ENCODE measurements around the gene NCOA1. TPM values are rescaled to one million over a fixed set of nuclear protein-coding genes. Genes with fewer than 3 reads are reported as not detected.

The NCOA1 gene
- total RNA-seq, 2 experiments from 2014 or later, result 6.1 to 12.1 TPM

DNA sequence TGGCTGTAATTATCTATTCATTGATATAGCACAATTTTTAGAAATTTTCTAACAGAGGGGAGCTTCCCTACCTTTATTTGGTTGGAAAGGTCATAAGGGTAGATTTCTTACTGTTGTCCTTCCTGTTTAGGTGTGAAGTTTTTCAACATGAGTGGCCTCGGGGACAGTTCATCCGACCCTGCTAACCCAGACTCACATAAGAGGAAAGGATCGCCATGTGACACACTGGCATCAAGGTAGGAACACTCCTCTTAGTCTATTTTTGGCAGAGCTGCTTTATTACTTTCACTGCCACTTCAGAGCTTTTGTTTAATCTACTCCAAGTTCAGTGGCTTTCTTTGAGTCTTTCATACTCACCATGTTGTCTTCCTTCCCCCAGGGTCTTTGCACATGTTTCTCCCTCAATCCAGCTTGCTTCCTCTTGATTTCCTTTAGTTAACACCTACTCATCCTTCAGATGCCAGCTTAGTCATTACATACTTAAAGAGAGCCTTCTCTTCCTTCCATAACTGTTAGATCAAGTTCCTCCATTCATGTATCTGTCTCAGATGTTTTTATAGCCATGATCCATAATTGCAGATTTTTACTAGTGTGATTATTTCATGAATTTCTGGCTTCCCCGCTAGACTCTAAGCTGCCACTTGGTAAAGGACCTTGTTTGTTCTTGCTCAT lies 167.6 kb downstream of the NCOA1 start:
- no peak for TF ChIP-seq EZH2phosphoT487 (IDR thresholded peaks at IDR 0.05; ENCODE audit: borderline replicate concordance, low read depth, low read length)
- TF ChIP-seq, protein P1, sequence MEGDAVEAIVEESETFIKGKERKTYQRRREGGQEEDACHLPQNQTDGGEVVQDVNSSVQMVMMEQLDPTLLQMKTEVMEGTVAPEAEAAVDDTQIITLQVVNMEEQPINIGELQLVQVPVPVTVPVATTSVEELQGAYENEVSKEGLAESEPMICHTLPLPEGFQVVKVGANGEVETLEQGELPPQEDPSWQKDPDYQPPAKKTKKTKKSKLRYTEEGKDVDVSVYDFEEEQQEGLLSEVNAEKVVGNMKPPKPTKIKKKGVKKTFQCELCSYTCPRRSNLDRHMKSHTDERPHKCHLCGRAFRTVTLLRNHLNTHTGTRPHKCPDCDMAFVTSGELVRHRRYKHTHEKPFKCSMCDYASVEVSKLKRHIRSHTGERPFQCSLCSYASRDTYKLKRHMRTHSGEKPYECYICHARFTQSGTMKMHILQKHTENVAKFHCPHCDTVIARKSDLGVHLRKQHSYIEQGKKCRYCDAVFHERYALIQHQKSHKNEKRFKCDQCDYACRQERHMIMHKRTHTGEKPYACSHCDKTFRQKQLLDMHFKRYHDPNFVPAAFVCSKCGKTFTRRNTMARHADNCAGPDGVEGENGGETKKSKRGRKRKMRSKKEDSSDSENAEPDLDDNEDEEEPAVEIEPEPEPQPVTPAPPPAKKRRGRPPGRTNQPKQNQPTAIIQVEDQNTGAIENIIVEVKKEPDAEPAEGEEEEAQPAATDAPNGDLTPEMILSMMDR (conservative IDR thresholded peaks at IDR 0.05; ENCODE audit: low read length), result no peak
- no peak overlapping the region for H3K27ac ChIP-seq (ENCODE audit: low read depth, low read length, poor library complexity, severe bottlenecking)
- H3K79me2 ChIP-seq (ENCODE audit: insufficient read depth, low read depth, low read length), result no peaks in the 10 kb centered on the region
- H4K20me1 ChIP-seq (ENCODE audit: insufficient read depth, low read length), result no peaks in the 10 kb centered on the region
- CTCF ChIA-PET (ENCODE audit: unreplicated experiment), result no interaction called here
- H3K9me3 ChIP-seq (ENCODE audit: low read length), result no peaks in the 10 kb centered on the region
- no peak overlapping the region for H2AFZ ChIP-seq (ENCODE audit: low read length)
- no TSS peak for BruUV-seq (replicated peaks)
- no peaks in the 10 kb centered on the region for H3K4me1 ChIP-seq (ENCODE audit: insufficient read depth, low read length, poor library complexity, severe bottlenecking)
- intact Hi-C loops (cut with micrococcal nuclease; ENCODE audit: unreplicated experiment), result no loop called here
- POLR2A ChIA-PET, result no interaction called here
- no peak overlapping the region for H3K4me2 ChIP-seq (ENCODE audit: low read length)
- H3K9me2 ChIP-seq (ENCODE audit: insufficient read depth, low read length), result no peaks in the 10 kb centered on the region
- no peaks in the 10 kb centered on the region for H3K36me3 ChIP-seq (ENCODE audit: insufficient read depth, low read length)
- H3K4me3 ChIP-seq (ENCODE audit: low read depth, low read length, poor library complexity, severe bottlenecking), result no peak overlapping the region
- DNase-seq (ENCODE audit: low spot score), result no peak

DNA sequence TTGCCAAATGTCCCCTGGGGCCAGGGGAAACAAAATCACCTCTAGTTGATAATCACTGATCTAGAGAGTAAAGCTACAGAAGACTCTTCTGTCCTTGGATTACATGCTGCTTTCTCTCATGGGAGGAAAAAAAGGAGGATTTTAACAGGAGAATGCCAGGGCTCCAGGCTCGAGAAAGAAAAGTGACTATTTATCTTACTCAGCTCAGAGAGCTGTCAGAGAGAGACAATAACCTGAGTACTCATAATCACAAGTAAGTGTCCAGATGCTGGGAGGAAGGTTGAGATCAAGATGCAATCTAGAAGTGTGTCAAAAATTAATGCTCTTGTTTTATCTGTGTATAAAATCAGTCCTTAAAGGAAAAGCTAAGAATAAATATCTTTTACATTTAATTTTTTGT lies 168.8 kb downstream of the NCOA1 start:
- Histone ChIP-seq H3K27ac (ENCODE audit: low read depth, low read length, poor library complexity, severe bottlenecking) (no peak overlapping the region), H3K4me2 (ENCODE audit: low read length) (no peak overlapping the region), H3K4me3 (ENCODE audit: low read depth, low read length, poor library complexity, severe bottlenecking) (no peak overlapping the region), H4K20me1 (ENCODE audit: insufficient read depth, low read length) (no peaks in the 10 kb centered on the region), H3K9me3 (ENCODE audit: low read length) (no peaks in the 10 kb centered on the region), H3K9me2 (ENCODE audit: insufficient read depth, low read length) (no peaks in the 10 kb centered on the region), H3K36me3 (ENCODE audit: insufficient read depth, low read length) (no peaks in the 10 kb centered on the region), H3K79me2 (ENCODE audit: insufficient read depth, low read depth, low read length) (no peaks in the 10 kb centered on the region), H2AFZ (ENCODE audit: low read length) (no peak overlapping the region), H3K4me1 (ENCODE audit: insufficient read depth, low read length, poor library complexity, severe bottlenecking) (no peaks in the 10 kb centered on the region)
- CTCF ChIA-PET (ENCODE audit: unreplicated experiment), result no interaction called here
- intact Hi-C loops (cut with micrococcal nuclease; ENCODE audit: unreplicated experiment), result no loop called here
- BruUV-seq (replicated peaks), result no TSS peak
- POLR2A ChIA-PET, result interaction anchor here (0.7 to 1.0 kb wide), 2 partner anchors 18 to 150 kb away, joined by 3 read pairs; no protein-coding TSS in a partner anchor
- DNase-seq (ENCODE audit: low spot score), result no peak
- TF ChIP-seq, protein P1 (conservative IDR thresholded peaks at IDR 0.05; ENCODE audit: low read length), result no peak
- no peak for TF ChIP-seq EZH2phosphoT487 (IDR thresholded peaks at IDR 0.05; ENCODE audit: borderline replicate concordance, low read depth, low read length)

DNA sequence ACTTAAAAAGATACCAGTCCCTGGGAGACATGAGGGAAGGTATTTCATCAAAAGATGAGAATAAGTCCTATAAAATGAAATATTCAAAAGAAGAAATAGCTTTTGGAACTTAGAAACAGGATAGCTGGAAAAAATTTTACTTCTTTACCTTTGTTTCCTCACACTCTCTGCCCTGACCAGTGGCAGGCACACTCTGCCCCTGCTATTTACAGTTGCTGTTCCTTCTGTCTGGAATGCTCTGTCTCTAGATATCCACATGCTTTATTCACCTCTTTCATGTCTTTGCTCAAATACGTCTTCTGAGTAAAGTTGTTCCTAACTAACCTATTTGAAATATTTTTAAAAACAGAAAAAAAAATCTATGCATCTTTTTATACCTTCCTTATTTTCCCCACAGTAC lies 176.5 kb downstream of the NCOA1 start:
- Histone ChIP-seq H3K79me2 (ENCODE audit: insufficient read depth, low read depth, low read length) (no peaks in the 10 kb centered on the region), H3K4me2 (ENCODE audit: low read length) (no peak overlapping the region), H3K9me3 (ENCODE audit: low read length) (no peaks in the 10 kb centered on the region), H3K9me2 (ENCODE audit: insufficient read depth, low read length) (no peaks in the 10 kb centered on the region), H3K36me3 (ENCODE audit: insufficient read depth, low read length) (no peaks in the 10 kb centered on the region), H4K20me1 (ENCODE audit: insufficient read depth, low read length) (no peaks in the 10 kb centered on the region), H3K4me1 (ENCODE audit: insufficient read depth, low read length, poor library complexity, severe bottlenecking) (peaks cover 4% of the 10 kb centered on the region), H3K27ac (ENCODE audit: low read depth, low read length, poor library complexity, severe bottlenecking) (no peak overlapping the region), H3K4me3 (ENCODE audit: low read depth, low read length, poor library complexity, severe bottlenecking) (no peak overlapping the region), H2AFZ (ENCODE audit: low read length) (no peak overlapping the region)
- intact Hi-C loops (cut with micrococcal nuclease; ENCODE audit: unreplicated experiment), result no loop called here
- DNase-seq (ENCODE audit: low spot score), result no peak
- ChIA-PET CTCF (ENCODE audit: unreplicated experiment) (no interaction called here), POLR2A (no interaction called here)
- no TSS peak for BruUV-seq (replicated peaks)
- TF ChIP-seq EZH2phosphoT487 (IDR thresholded peaks at IDR 0.05; ENCODE audit: borderline replicate concordance, low read depth, low read length), result no peak

Data from OCI-LY7 (cell line).